ENCODE measurements around the gene MYO7B. TPM values are rescaled to one million over a fixed set of nuclear protein-coding genes. Genes with fewer than 3 reads are reported as not detected.

MYO7B gene
- total RNA-seq, 2 experiments from 2014 or later, result 3.3 TPM; not detected in 1

DNA sequence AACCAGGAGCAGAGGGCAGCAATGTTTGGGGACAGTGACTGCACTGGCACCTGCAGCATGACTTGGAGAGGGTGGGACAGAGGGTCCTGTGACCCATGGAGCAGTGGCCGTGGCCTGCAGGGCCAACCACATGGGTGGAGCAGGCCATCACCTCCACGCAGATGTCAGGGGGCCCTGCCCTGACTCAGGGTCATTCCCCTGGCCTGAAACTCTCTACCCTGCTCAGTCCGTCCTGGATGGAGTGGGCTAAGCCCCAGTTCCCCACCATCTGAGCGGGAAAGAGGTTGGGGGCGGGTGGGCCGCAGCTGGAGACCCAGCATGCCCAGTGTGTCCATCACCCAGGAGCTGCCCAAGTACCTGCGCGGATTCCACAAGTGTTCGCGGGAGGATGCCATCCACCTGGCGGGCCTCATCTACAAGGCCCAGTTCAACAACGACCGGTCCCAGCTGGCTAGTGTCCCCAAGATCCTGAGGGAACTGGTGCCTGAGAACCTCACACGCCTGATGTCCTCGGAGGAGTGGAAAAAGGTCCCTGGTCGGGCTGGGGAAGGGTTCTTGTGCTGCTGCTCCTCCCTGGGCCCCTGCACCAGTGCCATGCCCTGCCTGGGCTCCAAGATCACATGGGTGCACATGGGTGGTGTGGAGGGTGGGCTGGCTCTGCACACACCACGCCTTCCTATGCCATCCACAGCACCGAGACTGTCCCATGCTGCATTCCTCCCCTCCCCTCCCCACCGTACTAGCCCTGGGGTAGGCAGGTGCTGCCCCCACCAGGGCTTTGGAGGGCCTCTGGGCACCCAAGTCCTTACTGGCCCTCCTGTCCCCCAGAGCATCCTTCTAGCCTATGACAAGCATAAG is 100.1 kb downstream of the MYO7B start:
- no TSS peak for BruUV-seq (replicated peaks)
- intact Hi-C loops (cut with micrococcal nuclease; ENCODE audit: unreplicated experiment), result no loop called here
- TF ChIP-seq EZH2phosphoT487 (IDR thresholded peaks at IDR 0.05; ENCODE audit: borderline replicate concordance, low read depth, low read length), result no peak
- TF ChIP-seq CTCF (conservative IDR thresholded peaks at IDR 0.05; ENCODE audit: low read length), result no peak
- Histone ChIP-seq H3K4me2 (ENCODE audit: low read length) (no peak overlapping the region), H3K36me3 (ENCODE audit: insufficient read depth, low read length) (no peaks in the 10 kb centered on the region), H3K79me2 (ENCODE audit: insufficient read depth, low read depth, low read length) (no peaks in the 10 kb centered on the region), H3K9me2 (ENCODE audit: insufficient read depth, low read length) (no peaks in the 10 kb centered on the region), H4K20me1 (ENCODE audit: insufficient read depth, low read length) (no peaks in the 10 kb centered on the region), H3K4me3 (ENCODE audit: low read depth, low read length, poor library complexity, severe bottlenecking) (no peak overlapping the region), H3K27ac (ENCODE audit: low read depth, low read length, poor library complexity, severe bottlenecking) (no peak overlapping the region), H2AFZ (ENCODE audit: low read length) (no peak overlapping the region), H3K4me1 (ENCODE audit: insufficient read depth, low read length, poor library complexity, severe bottlenecking) (peaks cover 11% of the 10 kb centered on the region), H3K9me3 (ENCODE audit: low read length) (no peaks in the 10 kb centered on the region)
- POLR2A ChIA-PET, result interaction anchor here (1.4 kb wide), 1 partner anchor 60 kb away, joined by 3 read pairs; no protein-coding TSS in a partner anchor
- CTCF ChIA-PET (ENCODE audit: unreplicated experiment), result no interaction called here
- DNase-seq (ENCODE audit: low spot score), result no peak

DNA sequence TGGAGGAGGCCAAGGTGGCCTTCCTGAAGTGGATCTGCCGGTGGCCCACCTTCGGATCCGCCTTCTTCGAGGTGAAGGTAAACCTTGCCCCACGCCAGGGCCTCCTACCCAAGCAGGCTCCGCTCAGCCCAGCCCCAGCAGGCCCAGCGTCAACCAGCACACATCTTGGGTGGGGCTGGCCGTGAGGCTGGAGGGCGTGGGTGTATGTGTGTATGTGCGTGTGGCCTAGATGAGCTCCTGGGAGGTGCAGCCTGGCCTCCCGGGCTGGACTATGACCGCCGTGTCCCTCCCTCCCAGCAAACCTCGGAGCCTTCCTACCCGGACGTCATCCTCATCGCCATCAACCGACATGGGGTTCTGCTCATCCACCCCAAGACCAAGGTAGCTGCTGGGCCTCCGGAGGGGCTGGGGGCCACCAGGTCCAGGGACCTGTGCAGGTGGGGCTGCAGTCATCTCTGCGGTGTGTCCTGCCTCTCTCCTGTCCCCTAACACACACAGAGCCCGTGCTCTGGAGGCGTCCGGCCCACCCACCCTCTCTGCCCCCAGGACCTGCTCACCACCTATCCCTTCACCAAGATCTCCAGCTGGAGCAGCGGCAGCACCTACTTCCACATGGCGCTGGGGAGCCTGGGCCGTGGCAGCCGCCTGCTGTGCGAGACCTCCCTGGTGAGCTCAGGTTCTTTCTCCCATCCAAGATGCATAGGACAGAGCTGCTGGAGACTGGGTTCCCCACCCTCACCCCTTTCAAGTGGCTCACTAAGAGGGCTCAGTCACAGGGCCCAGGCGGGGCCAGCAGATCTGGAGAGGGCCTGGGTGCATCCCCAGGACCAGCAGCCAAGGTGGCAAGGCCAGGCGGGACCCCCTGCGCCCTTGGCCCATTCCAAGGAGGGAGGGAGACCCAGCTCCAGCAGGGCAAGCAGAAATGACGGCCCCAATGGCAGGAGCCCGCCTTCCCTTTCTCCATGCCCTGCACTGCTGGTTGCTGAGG is 101.1 kb downstream of the MYO7B start:
- H3K4me2 ChIP-seq (ENCODE audit: low read length), result no peak overlapping the region
- H3K27ac ChIP-seq (ENCODE audit: low read depth, low read length, poor library complexity, severe bottlenecking), result no peak overlapping the region
- DNase-seq (ENCODE audit: low spot score), result no peak
- ChIA-PET CTCF (ENCODE audit: unreplicated experiment) (interaction anchor here (0.9 kb wide), 1 partner anchor 45 kb away, joined by 7 read pairs; no protein-coding TSS in a partner anchor), POLR2A (interaction anchor here (0.6 to 1.4 kb wide), 2 partner anchors 61 to 121 kb away, joined by 3 read pairs; no protein-coding TSS in a partner anchor)
- intact Hi-C loops (cut with micrococcal nuclease; ENCODE audit: unreplicated experiment), result no loop called here
- no peaks in the 10 kb centered on the region for H3K9me2 ChIP-seq (ENCODE audit: insufficient read depth, low read length)
- H3K36me3 ChIP-seq (ENCODE audit: insufficient read depth, low read length), result no peaks in the 10 kb centered on the region
- no peaks in the 10 kb centered on the region for H3K9me3 ChIP-seq (ENCODE audit: low read length)
- TF ChIP-seq EZH2phosphoT487 (IDR thresholded peaks at IDR 0.05; ENCODE audit: borderline replicate concordance, low read depth, low read length) (no peak), CTCF (conservative IDR thresholded peaks at IDR 0.05; ENCODE audit: low read length) (no peak)
- no peak overlapping the region for H3K4me3 ChIP-seq (ENCODE audit: low read depth, low read length, poor library complexity, severe bottlenecking)
- no peak overlapping the region for H2AFZ ChIP-seq (ENCODE audit: low read length)
- H3K79me2 ChIP-seq (ENCODE audit: insufficient read depth, low read depth, low read length), result no peaks in the 10 kb centered on the region
- peaks cover 11% of the 10 kb centered on the region for H3K4me1 ChIP-seq (ENCODE audit: insufficient read depth, low read length, poor library complexity, severe bottlenecking)
- H4K20me1 ChIP-seq (ENCODE audit: insufficient read depth, low read length), result no peaks in the 10 kb centered on the region
- no TSS peak for BruUV-seq (replicated peaks)
